Osteoblast (primary cell): ENCODE results near the gene PRIM2. TPM values are rescaled to one million over a fixed set of nuclear protein-coding genes. Genes with fewer than 3 reads are reported as not detected.
A peak's percentile ranks its signal among the peaks of the same experiment; 100 is the strongest.
"Not testable (repeated sequence)": the region's sequence is repeated elsewhere in the genome, so short reads cannot be mapped to it uniquely, and the experiment has no call there.

Experiments
- DNase-seq: peaks from one replicate; pipeline ENCODE4 v3.0.0; 2011; ENCODE audit warnings: low spot score, mixed read lengths; ENCODE audit not compliant: insufficient read length; ENCODE audit errors: missing footprints
- H2AFZ ChIP-seq: 2 replicates; pipeline ENCODE4 v1.6.0; 2011; ENCODE audit warnings: mild to moderate bottlenecking, low read length
- H3K27ac ChIP-seq: 2 replicates; pipeline ENCODE4 v1.5.1; 2011; ENCODE audit warnings: mild to moderate bottlenecking, low read depth, low read length, moderate library complexity
- H3K27me3 ChIP-seq: 2 replicates; pipeline ENCODE4 v1.6.0; 2012; ENCODE audit warnings: mild to moderate bottlenecking, control low read depth, inconsistent platforms, low read length, moderate library complexity; ENCODE audit not compliant: insufficient read depth
- H3K36me3 ChIP-seq: 2 replicates; pipeline ENCODE4 v1.5.1; 2011; ENCODE audit warnings: mild to moderate bottlenecking, low read length, control low read depth, moderate library complexity; ENCODE audit not compliant: insufficient read depth
- H3K4me1 ChIP-seq: 2 replicates; pipeline ENCODE4 v1.5.1; 2011; ENCODE audit warnings: mild to moderate bottlenecking, low read length, control low read depth, moderate library complexity; ENCODE audit not compliant: insufficient read depth
- H3K4me2 ChIP-seq: 2 replicates; pipeline ENCODE4 v1.6.0; 2011; ENCODE audit warnings: mild to moderate bottlenecking, low read length; ENCODE audit not compliant: insufficient read depth
- H3K4me3 ChIP-seq: fragments of 200-600 bp; sonication (generic); 3 replicates; pipeline ENCODE4 v1.5.1; 2012; ENCODE audit warnings: mild to moderate bottlenecking, low read length, inconsistent platforms; ENCODE audit not compliant: insufficient read depth
- H3K79me2 ChIP-seq: 2 replicates; pipeline ENCODE4 v1.6.0; 2012; ENCODE audit warnings: mild to moderate bottlenecking, low read length, control low read depth, inconsistent platforms; ENCODE audit not compliant: insufficient read depth
- H3K9me3 ChIP-seq: 2 replicates; pipeline ENCODE4 v1.5.1; 2011; ENCODE audit warnings: low read depth, low read length, control low read depth
- H4K20me1 ChIP-seq: 2 replicates; pipeline ENCODE4 v1.6.0; 2012; ENCODE audit warnings: mild to moderate bottlenecking, low read length, control low read depth; ENCODE audit not compliant: insufficient read depth
- CTCF ChIP-seq: IDR thresholded peaks from 2 replicates; pipeline ENCODE4 v1.5.1; 2011; ENCODE audit warnings: mild to moderate bottlenecking, low read depth, low read length, moderate library complexity; ENCODE audit errors: extremely low read depth
- total RNA-seq: library from RNA; depleted of rRNA; stranded (reverse); fragments of >200 nt; gene quantifications from 2 replicates; pipeline ENCODE4 v1.2.3, GENCODE V29; 2012

PRIM2 gene
- total RNA-seq, 1 donor: 30.0 TPM

- Histone ChIP-seq H2AFZ (no peak overlapping the region), H4K20me1 (no peaks in the 10 kb centered on the region), H3K27me3 (no peaks in the 10 kb centered on the region), H3K4me3 (no peak overlapping the region), H3K36me3 (no peaks in the 10 kb centered on the region), H3K27ac (no peak overlapping the region), H3K4me1 (no peaks in the 10 kb centered on the region), H3K79me2 (peaks cover 16% of the 10 kb centered on the region), H3K9me3 (no peaks in the 10 kb centered on the region), H3K4me2 (no peak overlapping the region)
- TF ChIP-seq CTCF: no peak
- DNase-seq: no peak
Measured at GRCh38 chr6:57342148-57342669, 24.8 kb downstream of the PRIM2 start.

- not testable (repeated sequence) for H3K9me3 ChIP-seq, H3K4me2 ChIP-seq, H3K27ac ChIP-seq, H3K27me3 ChIP-seq, H3K36me3 ChIP-seq, H3K4me1 ChIP-seq, H2AFZ ChIP-seq, H4K20me1 ChIP-seq, H3K4me3 ChIP-seq, DNase-seq
- H3K79me2 ChIP-seq: peaks cover 16% of the 10 kb centered on the region
Measured at GRCh38 chr6:57343342-57343741, 25.9 kb downstream of the PRIM2 start.

GRCh38 chr6:57346715-57347114 is 29.3 kb downstream of the PRIM2 start:
- not testable (repeated sequence) for H3K27ac ChIP-seq, H3K4me1 ChIP-seq, H2AFZ ChIP-seq, H3K4me2 ChIP-seq, H4K20me1 ChIP-seq, DNase-seq, H3K9me3 ChIP-seq, H3K4me3 ChIP-seq, H3K27me3 ChIP-seq, H3K36me3 ChIP-seq
- peaks cover 11% of the 10 kb centered on the region for H3K79me2 ChIP-seq

GRCh38 chr6:57347597-57347996 is 30.2 kb downstream of the PRIM2 start:
- not testable (repeated sequence) for H3K4me2 ChIP-seq, H3K4me1 ChIP-seq, H2AFZ ChIP-seq, DNase-seq, H3K36me3 ChIP-seq, H3K9me3 ChIP-seq, H3K27me3 ChIP-seq, H4K20me1 ChIP-seq, H3K79me2 ChIP-seq, H3K4me3 ChIP-seq, H3K27ac ChIP-seq

GRCh38 chr6:57350443-57350842 is 33.0 kb downstream of the PRIM2 start:
- not testable (repeated sequence) for H3K27me3 ChIP-seq, DNase-seq, H3K36me3 ChIP-seq, H3K79me2 ChIP-seq, H3K9me3 ChIP-seq, H2AFZ ChIP-seq, H3K4me3 ChIP-seq, H3K4me2 ChIP-seq, H3K4me1 ChIP-seq, H4K20me1 ChIP-seq, H3K27ac ChIP-seq

- not testable (repeated sequence) for H3K4me3 ChIP-seq, H3K36me3 ChIP-seq, H3K27ac ChIP-seq, H3K9me3 ChIP-seq, H4K20me1 ChIP-seq, H3K4me2 ChIP-seq, H3K79me2 ChIP-seq, DNase-seq, H3K4me1 ChIP-seq, H2AFZ ChIP-seq, H3K27me3 ChIP-seq
- TF ChIP-seq CTCF: peak; percentile 19
Measured at GRCh38 chr6:57352596-57352995, 35.2 kb downstream of the PRIM2 start.

GRCh38 chr6:57358319-57358718 is 40.9 kb downstream of the PRIM2 start:
- not testable (repeated sequence) for H3K27me3 ChIP-seq, H3K4me1 ChIP-seq, H3K4me2 ChIP-seq, H4K20me1 ChIP-seq, H3K36me3 ChIP-seq, DNase-seq, H3K9me3 ChIP-seq, H2AFZ ChIP-seq, H3K4me3 ChIP-seq, H3K27ac ChIP-seq
- peaks cover 12% of the 10 kb centered on the region for H3K79me2 ChIP-seq

- not testable (repeated sequence) for H3K27ac ChIP-seq, DNase-seq, H3K79me2 ChIP-seq, H3K27me3 ChIP-seq, H3K4me2 ChIP-seq, H4K20me1 ChIP-seq, H2AFZ ChIP-seq, H3K9me3 ChIP-seq, H3K4me1 ChIP-seq, H3K36me3 ChIP-seq, H3K4me3 ChIP-seq
Measured at GRCh38 chr6:57359766-57360165, 42.3 kb downstream of the PRIM2 start.
